NCI-H2029 treated with DMSO at 0.1 percent for 48 hours (cell line): Measurements from ENCODE around the gene SLC12A4.
"Not testable (repeated sequence)": the region's sequence is repeated elsewhere in the genome, so short reads cannot be mapped to it uniquely, and the experiment has no call there.

Experiments
- DNase-seq: peaks from one replicate; lab custom pipeline; 2025; lab: John Stamatoyannopoulos, UW

SLC12A4 gene

DNA sequence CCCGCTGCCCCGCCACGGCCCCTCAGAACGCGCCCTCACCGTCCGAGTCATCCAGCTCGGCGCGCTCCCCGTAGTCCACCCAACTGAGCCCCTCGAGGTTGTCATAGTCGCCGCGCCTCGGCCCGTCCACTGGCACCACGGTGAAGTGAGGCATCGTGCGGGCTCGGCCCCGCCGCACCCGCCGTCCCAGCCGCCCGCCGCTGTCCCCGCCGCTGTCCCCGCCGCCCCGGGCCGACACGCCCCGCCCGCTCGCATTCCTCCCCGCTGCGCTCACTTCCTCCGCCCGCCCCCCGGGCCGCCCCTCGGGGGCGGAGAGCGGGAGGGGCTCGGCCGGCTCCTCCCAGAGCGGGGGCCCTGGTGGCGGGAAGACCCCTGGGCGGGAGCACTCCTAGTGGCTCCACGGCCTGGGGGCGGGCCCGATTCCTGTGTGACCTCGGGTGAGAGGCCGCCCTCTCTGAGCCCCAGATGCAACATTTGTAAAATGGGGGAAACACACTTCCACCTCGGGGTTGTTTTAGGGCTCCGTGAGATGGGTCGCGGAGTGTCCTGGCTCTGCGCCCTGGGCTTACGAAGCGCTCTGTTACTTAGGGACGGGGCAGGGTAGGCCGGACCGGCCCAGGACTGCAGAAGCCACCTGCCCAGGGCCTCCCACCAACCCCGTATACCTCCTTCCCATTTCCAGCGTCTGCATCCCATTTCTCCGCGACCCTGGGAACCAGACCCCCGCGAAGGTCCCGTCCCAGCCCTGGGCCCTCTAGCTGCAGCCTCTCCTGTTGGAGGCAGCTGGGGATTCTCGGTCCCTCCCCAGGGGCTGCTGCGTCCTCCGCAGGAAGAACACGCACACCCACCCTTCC, at the start of gene SLC12A4:
Gene SLC12A4 (minus strand): TSS at position 238 of the 854 bp plus-strand sequence. CDS start 84 bp downstream, at position 154.
- DNase-seq = no peak

DNA sequence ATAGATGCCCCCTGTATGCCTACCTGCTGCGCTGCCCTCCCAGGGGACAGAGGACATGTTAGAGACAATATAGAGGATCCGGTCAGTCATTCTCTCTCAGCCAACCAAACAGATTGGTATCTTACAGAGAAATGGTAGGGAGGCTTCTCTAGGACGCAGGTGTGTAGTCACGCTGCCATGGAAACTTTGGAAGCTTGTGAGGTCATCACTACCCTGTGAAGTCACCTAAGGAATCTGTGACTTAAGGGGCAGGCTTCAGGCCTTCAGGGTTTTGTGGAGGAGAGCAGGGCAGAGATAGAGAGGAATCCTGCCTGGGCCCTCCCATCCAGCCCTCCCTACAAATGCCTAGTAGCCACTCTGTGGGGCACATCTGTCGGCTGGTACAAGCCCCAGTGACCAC, 47.2 kb upstream of the SLC12A4 start, which contains the start of gene DPEP2NB:
Gene DPEP2NB (minus strand): TSS at position 231 of the 400 bp plus-strand sequence. CDS start 141 bp downstream, at position 90.
- no peak for DNase-seq

DNA sequence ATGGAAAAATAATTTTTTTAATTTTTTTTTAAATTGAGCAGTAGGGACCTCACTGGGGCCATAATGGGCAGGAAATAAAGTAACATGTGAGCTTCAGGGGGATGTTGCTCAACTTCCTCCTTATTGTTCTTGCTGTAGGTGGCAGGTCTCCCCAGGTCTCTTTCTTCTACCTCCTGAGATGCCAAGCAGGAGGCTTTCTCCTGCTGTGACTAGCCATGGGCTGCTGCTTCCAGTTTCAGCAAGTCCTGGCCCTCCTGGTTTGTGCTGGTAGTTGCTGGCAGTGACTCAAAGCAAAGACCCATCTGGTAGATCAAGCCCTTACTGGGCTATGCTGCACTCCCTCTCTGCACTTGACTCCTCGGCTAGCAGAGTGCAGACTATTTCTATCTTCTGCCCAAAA, 45.0 kb upstream of the SLC12A4 start:
- DNase-seq = no peak

DNA sequence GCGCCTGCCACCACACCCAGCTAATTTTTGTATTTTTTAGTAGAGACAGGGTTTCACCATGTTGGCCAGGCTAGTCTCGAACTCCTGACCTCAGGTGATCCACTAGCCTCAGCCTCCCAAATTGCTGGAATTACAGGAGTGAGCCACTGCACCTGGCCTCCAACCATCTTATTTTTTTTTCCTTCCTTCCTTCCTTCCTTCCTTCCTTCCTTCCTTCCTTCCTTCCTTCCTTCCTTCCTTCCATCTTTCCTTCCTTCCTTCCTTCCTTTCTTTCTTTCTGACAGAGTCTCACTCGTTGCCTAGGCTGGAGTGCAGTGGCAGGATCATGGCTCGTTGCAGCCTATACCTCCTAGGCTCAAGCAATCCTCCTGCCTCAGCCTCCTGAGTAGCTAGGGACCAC, 41.4 kb upstream of the SLC12A4 start:
- not testable (repeated sequence) for DNase-seq

DNA sequence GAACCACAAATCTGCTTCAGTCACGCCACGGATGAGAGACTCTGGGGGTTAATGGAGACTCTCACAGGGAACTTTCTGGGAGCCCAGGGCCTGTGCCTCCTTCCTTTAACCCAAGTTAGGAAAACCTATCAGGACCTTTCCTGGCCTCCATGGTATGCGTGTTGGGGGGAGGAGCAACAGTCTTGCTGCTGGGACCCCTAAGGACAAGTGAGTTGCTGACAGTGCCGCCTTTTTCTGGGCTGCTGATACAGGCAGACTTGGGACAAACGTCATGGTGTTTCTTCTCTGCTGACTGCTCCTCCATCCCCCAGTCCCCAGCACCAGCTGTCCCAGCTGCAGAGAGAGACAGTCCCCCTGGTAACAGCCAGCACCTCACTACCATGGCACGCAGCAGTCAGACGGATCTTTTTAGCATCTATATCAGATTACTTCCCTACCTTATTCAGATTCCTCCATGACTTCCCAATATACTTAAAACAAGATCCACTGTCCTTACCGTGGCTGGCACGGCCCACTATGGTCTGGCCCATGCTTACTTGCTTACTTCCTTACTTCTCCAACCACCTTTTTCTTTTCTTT, 40.8 kb upstream of the SLC12A4 start:
- DNase-seq = no peak

DNA sequence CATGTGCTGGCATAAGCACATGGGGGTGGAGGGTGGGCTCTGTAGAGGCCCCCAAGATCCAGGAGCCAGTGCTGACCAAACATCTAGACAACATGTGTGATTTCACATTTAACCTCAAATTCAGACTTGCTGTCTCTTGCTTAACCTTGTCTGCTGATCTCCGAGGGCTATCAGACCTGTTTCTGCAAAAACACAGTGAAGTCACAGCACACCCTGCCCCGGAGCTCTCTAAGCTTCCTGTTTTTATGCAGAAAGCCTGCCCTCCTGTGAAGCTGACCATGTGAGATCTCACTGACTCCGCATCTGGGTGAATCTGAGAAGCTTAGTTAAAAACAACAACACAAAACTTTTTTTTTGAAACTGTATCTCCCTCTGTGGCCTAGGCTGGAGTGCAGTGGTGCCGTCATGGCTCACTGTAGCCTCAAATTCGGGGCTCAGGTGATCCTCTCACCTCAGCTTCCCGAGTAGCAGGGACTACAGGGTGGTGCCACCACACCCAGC, 37.4 kb upstream of the SLC12A4 start:
- DNase-seq = no peak

DNA sequence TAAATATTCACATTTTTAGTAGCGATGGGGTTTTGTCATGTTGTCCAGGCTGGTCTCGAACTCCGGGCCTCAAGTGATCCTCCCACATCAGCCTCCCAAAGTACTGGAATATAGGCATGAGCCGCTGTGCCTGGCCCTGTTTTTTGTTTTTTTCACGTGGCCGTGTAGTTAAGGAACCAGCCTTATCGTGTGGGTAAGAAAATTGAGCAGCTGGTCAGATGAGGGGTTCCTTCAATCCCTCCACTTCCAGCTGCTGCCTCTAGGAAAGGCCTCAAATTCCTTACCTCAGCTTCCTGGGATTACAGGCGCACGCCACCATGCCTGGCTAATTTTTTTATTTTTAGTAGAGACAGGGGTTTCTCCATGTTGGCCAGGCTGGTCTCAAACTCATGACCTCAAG, 36.8 kb upstream of the SLC12A4 start:
- DNase-seq = no peak

DNA sequence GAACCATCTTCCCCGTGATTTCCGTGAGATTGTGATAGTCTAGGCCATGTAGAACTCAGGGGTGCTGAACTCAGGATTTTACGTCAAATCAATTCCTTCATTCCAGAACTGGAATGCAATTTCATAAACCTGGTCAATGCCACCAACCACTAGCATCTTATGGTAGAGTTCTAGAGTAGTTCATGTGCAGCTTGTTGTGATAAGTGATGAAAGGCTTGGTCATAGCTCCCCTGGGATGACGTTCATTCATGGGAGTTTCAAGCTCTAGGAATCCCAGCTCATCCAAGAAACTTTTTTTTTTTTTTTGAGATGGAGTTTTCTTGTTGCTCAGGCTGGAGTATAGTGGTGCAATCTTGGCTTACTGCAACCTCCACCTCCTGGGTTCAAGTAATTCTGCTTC, 34.6 kb upstream of the SLC12A4 start:
- no peak for DNase-seq

DNA sequence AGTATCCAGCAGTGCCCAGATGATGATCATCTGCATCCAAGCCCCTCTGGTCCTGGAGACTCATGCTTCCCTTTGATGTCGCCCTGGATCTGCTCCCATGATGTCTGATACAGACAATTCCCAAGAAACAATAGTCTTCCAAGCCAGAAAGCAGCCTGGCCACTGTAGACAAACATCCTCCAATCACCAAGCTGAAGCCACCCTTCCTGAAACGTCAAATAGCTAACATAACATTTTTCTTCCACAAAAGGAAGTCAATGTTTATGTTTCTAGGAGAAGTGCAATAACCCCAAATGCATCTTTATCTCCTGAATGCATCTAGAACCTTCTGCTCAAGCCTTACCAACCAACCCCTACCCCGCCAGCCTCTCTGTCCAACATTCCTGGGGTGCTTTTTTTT, 32.0 kb upstream of the SLC12A4 start:
- DNase-seq = no peak

DNA sequence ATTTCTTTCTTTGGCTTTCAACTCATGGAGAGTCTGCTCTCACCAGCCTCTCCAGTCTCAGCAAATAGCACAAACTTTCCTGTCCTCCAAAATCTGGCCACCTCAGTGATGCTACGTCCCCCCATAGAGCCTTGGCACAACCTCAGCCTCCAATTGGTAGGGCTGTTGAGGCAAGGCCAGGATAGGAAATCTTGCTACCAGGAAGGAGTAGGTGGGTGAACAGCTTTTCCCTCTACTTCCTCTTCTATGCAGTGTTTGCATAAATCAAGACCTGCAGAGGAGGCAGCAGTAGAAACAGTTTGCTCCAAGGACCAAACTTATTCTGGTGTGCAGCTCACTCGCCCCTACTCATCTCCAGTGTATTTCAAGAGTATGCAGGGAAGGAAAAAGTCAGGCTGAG, 31.5 kb upstream of the SLC12A4 start:
- no peak for DNase-seq

DNA sequence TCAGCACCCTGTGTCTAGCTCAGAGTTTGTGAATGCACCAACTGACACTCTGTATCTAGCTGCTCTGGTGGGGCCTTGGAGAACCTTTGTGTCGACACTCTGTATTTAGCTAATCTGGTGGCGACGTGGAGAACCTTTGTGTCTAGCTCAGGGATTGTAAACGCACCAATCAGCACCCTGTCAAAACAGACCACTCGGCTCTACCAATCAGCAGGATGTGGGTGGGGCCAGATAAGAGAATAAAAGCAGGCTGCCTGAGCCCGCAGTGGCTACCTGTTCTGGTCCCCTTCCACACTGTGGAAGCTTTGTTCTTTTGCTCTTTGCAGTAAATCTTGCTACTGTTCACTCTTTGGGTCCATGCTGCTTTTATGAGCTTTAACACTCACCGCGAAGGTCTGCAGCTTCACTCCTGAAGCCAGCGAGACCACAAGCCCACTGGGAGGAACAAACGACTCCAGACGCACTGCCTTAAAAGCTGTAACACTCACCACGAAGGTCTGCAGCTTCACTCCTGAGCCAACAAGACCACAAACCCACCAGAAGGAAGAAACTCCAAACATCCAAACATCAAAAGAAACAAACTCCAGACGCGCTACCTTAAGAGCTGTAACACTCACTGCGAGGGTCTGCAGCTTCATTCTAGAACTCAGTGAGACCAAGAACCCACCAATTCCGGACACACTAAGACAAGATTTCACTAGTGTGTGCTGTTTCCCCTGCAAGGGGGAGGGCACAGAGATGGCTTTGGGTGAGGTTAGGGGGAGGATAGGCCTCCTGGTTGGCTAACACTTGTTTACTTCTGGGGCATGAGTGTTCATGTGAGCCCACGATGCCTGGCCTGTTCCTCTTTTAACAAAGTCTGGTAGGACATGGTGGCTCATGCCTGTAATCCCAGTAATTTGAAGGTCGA, 30.6 kb upstream of the SLC12A4 start, which contains the start of gene DPEP2:
Gene DPEP2 (minus strand): TSS at position 706 of the 910 bp plus-strand sequence. CDS start 6,272 bp downstream, outside the sequence.
- DNase-seq = not testable (repeated sequence)

DNA sequence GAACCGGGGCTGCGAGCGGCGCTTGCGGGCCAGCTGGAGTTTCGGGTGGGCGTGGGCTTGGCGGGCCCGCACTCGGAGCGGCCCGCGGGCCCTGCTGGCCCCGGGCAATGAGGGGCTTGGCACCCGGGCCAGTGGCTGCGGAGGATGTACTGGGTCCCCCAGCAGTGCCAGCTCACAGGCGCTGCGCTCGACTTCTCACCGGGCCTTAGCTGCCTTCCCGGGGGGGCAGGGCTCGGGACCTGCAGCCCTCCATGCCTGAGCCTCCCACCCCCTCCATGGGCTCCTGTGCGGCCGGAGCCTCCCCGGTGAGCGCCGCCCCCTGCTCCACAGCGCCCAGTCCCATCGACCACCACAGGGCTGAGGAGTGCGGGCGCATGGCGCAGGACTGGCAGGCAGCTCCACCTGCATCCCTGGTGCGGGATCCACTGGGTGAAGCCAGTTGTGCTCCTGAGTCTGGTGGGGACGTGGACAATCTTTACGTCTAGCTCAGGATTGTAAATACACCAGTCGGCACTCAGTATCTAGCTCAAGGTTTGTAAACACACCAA, 29.9 kb upstream of the SLC12A4 start:
- not testable (repeated sequence) for DNase-seq

DNA sequence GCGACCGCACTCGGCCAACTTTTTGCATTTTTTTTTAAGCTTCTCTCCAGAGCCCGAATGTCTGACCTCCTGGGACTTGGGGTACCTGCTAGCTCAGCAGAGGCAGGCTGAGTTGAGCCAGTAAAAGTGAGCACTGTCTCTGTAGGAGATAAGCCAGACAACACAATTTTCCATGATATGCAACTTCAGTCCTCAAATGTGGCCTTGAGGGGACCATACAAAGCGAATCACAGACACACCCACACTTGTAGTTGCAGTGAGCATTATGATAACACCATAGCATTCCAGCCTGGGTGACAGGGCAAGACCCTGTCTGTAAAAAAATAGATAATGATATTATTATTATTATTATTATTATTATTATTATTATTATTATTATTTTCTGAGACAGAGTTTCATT, 28.2 kb upstream of the SLC12A4 start:
- no peak for DNase-seq

DNA sequence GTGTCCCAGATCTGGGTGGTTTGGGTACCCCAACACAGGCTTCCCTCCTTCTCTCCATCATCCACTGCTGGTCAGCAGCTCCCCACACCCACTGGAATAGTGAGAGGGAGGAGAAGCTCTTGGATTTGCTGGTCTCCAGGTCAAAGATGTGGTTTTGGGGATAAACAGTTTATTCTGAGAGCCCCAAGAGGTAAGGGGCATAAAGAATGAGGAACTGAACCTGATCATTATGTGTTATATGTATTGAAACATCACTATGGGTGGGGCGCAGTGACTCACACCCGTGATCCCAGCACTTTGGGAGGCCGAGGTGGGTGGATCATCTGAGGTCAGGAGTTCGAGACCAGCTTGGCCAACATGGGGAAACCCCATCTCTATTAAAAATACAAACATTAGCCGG, 27.0 kb upstream of the SLC12A4 start:
- no peak for DNase-seq

DNA sequence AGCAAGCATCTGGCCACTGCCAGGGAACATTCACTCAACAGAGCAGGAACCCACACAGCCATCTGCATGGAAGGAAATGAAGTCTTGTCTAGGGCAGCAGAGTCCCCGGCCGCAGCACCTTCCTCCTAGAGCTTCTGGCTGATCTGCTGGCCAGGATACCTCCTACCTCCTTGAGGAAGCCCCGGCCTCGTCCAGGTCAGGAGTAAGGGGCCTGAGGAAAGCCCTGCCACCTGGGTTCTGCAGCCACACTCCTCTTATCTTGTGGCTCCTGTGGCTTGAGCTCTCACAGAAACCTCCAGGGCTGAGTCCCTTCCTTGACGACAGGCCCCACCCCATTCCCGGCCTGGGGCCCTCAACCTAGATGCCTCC, 25.6 kb upstream of the SLC12A4 start:
- DNase-seq = not testable (repeated sequence)

DNA sequence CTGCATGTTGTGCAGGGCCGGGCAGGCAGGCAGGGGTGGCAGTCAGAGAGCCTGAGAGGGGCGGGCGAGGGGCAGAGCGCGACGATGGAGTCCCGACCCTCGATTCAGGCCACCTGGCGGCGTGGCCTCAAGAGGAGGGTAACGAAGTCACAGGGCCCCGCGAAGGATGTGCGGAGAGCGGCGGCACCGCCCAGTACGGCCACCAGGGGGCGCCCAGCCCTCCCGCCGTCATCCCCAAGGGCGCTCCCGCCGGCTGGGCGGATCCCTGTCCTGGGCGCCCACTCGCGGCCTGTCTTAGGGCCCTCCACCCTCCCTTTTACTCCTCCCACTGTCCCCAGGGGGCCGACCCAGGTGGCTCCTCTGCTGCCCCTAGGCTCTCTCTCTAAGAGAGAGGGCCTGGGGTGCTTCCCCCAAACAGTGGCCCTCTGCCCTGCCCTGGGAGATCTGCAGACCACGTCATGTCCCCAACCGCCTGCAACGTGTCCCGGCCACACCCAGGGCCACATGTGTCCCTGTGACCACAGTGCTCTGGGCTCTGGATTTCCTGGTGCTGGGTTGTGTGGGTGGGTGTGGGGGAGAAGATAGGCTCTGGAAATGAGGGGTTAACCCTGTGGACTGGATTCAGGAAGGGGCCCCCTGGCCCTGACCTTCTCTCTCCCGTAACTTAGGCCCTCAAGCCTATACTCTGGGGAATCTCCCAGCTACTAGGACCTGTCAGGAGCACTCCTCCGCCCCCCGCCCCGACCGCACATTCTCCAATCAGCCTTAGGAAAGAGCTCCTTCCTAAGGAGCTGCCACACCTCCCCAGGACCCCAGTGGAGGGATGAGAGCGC, 25.0 kb upstream of the SLC12A4 start:
- DNase-seq = no peak

DNA sequence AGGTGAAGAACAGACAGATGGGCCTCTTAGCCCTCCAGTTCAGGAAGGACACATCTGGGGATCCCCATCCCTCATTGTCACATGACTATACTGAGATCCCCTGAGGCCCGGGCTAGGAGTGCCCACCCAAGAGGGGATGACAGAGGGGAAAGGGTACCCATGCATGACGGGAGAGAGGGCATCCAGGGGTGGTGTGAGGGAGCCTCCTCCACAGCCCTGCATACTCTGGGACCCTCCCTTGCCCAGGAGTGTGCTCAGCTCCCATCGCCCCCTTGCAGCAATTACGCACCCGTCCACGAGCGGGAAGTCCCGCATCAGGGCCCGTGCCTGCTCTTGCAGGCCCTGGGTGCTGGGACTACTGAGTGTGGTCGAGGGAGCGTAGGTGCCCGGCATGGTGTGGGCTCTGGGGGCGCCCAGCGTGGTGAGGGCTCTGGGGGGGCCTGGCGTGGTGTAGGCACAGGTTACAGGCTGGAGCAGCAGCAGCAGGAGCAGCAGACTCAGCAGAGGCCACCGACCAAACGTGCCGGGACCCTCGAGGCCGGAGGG, 24.3 kb upstream of the SLC12A4 start:
- DNase-seq = no peak

DNA sequence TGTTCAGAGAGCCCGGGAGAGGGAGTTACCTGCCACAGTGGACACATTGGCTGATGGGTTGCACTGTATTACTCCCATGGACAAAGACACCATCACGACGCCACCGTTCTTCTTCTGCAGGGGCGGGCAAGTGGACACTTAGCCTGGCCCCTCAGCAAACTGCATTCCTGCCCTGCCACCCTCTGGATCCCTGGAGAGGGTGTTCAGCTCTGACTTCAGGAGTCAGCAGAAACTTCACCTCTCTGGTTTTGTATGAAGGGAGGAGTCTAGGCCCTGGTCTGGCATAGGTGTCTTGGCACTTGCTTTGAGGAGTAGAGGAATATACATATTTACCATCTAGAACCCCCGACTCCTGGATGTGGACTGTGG, 21.6 kb upstream of the SLC12A4 start:
- DNase-seq = no peak

DNA sequence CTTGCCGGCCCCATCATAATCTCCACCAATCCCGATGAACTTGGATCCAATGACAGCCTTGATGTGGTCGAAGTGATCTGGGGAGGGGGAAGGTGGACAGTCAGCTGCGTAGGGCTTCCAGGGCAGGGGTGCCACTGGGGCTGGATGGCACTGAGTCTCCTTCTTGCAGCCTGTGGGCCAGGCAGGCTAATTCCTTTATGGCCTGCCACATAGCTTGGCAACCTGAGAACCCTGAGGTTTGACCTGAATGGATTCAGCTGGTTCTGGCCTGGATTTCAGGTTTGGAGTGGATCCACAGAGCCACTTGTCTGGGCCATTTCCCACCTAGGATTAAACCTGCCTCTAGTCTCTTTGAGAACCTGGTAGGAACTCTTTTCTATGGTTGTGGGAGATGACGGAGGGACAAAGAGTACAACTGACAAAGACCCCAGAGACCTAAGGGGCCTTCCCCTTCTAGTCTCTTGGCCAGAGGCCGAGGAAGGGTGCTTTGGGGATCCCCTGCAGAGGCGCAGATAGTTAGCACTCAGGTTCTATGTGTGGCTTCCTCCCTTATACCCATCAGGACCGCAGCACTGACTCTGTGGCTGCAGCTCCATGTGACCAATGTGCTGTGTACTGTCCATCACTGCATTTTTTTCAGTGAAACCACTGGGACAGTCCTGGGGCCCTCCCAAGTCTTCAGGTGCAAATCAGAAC, 21.0 kb upstream of the SLC12A4 start:
- DNase-seq = no peak

DNA sequence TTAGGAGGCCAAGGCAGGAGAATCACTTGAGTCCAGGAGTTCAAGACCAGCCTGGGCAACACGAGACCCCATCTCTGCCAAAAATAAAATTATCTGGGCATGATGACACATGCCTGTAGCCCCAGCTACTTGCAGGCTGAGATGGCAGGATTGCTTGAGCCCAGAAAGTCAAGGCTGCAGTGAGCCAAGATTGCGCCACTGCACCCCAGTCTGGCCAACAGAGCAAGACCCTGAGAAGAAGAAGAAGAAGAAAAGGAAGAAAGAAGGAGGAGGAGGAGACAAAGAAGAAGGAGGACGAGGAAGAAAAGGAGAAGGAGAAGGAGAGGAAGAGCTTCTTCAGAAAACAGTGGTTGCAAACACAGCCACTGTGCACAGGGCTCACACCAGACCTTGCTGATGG, 20.2 kb upstream of the SLC12A4 start:
- DNase-seq = no peak
